GM21367 (cell line): ENCODE results near the gene RTP2.

Experiments
- ATAC-seq: cut with Tn5 transposase; IDR thresholded peaks from one replicate; pipeline ENCODE4 v1.9.1; 2021; ENCODE audit not compliant: unreplicated experiment

Gene RTP2

GRCh38 chr3:187677604-187678003 lies 24.8 kb downstream of the RTP2 start:
- ATAC-seq = no peak

- no peak for ATAC-seq
Observed at GRCh38 chr3:187673012-187673411, 29.3 kb downstream of the RTP2 start.

- no peak for ATAC-seq
Observed at GRCh38 chr3:187669675-187670504, 32.5 kb downstream of the RTP2 start, which contains the start of gene SST. TSS of gene SST (minus strand) at chr3:187670394. CDS start at chr3:187670291, 103 bp downstream.

- no peak for ATAC-seq
Observed at GRCh38 chr3:187667526-187667925, 34.8 kb downstream of the RTP2 start.

- no peak for ATAC-seq
Observed at GRCh38 chr3:187665764-187666402, 36.5 kb downstream of the RTP2 start.

- no peak for ATAC-seq
Observed at GRCh38 chr3:187665010-187665409, 37.3 kb downstream of the RTP2 start.

GRCh38 chr3:187662848-187663409 lies 39.4 kb downstream of the RTP2 start:
- ATAC-seq = no peak

GRCh38 chr3:187661267-187661666 lies 41.1 kb downstream of the RTP2 start:
- no peak for ATAC-seq

- ATAC-seq = no peak
Observed at GRCh38 chr3:187651282-187651681, 51.1 kb downstream of the RTP2 start.
